HFF-Myc (cell line): ENCODE measurements around the gene TMEM184A.
"Not testable (repeated sequence)": the region's sequence is repeated elsewhere in the genome, so short reads cannot be mapped to it uniquely, and the experiment has no call there.

ENCODE experiments used
- DNase-seq: peaks from one replicate; pipeline ENCODE4 v3.0.0-alpha.2; 2011; ENCODE audit warnings: low read depth; ENCODE audit errors: extremely low read depth
- H3K4me3 ChIP-seq: replicated peaks from 2 replicates; pipeline ENCODE4 v1.5.1; 2011; ENCODE audit warnings: low read depth, mild to moderate bottlenecking, control low read depth, low read length
- CTCF ChIP-seq: IDR thresholded peaks from 2 replicates; pipeline ENCODE4 v1.5.1; 2012; ENCODE audit warnings: mild to moderate bottlenecking, low read depth, low read length, control low read depth; ENCODE audit errors: missing control alignments

Gene TMEM184A

GRCh38 chr7:1585142-1585981, 29.4 kb upstream of the TMEM184A start:
- H3K4me3 ChIP-seq = no peak overlapping the region
- TF ChIP-seq CTCF = no peak
- DNase-seq = no peak

GRCh38 chr7:1584700-1585099, 28.7 kb upstream of the TMEM184A start:
- H3K4me3 ChIP-seq = no peak overlapping the region
- no peak for TF ChIP-seq CTCF
- DNase-seq = no peak

- not testable (repeated sequence) for DNase-seq, H3K4me3 ChIP-seq
Measured at GRCh38 chr7:1583241-1583930, 27.4 kb upstream of the TMEM184A start.

- H3K4me3 ChIP-seq = no peak overlapping the region
- TF ChIP-seq CTCF = no peak
- no peak for DNase-seq
Measured at GRCh38 chr7:1580422-1581030, 24.5 kb upstream of the TMEM184A start.

GRCh38 chr7:1579481-1580421, 23.7 kb upstream of the TMEM184A start:
- DNase-seq = no peak
- peak; percentile 85 for TF ChIP-seq CTCF
- no peak overlapping the region for H3K4me3 ChIP-seq

- no peak for DNase-seq
- H3K4me3 ChIP-seq = no peak overlapping the region
- TF ChIP-seq CTCF = no peak
Measured at GRCh38 chr7:1578513-1578912, 22.5 kb upstream of the TMEM184A start.
